Fibroblast of skin of abdomen (primary cell): ENCODE data around the gene EIF3A.

Experiments used
- DNase-seq: peaks from one replicate; pipeline ENCODE4 v3.0.0-alpha.2; 2013

The EIF3A gene

DNA sequence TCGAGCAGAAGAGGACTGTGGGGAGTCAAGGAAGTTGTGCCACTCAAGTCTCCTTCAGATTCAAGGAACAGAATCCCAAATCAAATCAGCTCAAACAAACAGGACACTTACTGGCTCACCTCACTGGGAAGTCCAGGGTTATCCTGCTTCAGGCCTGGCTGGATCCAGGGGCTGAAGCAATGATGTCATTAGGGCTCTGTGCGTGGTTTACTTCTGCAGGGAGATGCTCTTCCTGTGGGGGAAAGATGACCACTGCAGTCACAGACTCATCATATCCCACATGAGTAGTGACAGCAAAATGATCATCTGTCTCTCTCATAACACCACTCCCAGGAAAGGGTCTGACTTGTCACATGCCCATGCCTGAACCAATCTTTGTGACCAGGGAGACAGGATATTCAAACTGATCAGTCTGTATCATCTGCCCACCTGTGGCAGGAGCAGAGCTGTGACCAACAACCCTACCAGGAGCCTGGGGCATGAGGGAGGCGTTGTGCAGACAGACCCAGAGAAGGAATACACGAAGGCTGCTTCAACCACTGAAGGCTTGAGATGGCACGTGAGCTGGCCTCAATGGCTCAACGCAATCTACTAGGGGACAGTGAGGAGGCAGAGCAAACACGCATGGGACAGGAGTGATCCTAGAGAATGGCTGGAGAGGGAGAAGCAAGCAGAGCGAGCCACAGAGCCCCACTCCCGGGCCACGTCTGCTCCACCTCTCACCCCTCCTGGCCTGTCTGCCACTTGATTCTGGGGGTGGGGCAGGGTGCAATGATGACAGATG is 78.7 kb downstream of the EIF3A start:
- DNase-seq, result no peak

- DNase-seq, result no peak
Measured at GRCh38 chr10:118998183-118998582, 82.4 kb downstream of the EIF3A start.

DNA sequence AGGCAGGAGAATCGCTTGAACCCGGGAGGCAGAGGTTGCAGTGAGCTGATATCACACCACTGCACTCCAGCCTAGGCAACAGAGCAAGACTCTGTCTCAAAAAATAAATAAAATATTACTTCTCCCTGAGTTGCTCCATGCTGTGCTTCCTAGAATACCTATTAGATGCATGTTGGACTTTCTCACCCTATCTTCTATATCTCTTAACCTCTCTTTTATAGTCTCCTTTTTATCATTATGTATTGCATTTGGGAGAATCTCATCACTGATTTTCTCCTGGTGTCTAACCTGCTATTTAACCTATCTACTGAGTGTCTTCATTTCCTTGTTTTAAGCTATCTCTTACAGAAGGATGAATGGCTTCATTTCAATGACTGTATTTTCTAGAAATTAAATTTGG is 83.2 kb downstream of the EIF3A start:
- no peak for DNase-seq

- DNase-seq, result no peak
Measured at GRCh38 chr10:118995739-118996138, 84.9 kb downstream of the EIF3A start.

GRCh38 chr10:118994321-118994720 is 86.3 kb downstream of the EIF3A start:
- no peak for DNase-seq

- DNase-seq, result no peak
Measured at GRCh38 chr10:118993214-118993613, 87.4 kb downstream of the EIF3A start.

GRCh38 chr10:118992496-118992895 is 88.1 kb downstream of the EIF3A start:
- no peak for DNase-seq

GRCh38 chr10:118990326-118990725 is 90.3 kb downstream of the EIF3A start:
- DNase-seq, result no peak

DNA sequence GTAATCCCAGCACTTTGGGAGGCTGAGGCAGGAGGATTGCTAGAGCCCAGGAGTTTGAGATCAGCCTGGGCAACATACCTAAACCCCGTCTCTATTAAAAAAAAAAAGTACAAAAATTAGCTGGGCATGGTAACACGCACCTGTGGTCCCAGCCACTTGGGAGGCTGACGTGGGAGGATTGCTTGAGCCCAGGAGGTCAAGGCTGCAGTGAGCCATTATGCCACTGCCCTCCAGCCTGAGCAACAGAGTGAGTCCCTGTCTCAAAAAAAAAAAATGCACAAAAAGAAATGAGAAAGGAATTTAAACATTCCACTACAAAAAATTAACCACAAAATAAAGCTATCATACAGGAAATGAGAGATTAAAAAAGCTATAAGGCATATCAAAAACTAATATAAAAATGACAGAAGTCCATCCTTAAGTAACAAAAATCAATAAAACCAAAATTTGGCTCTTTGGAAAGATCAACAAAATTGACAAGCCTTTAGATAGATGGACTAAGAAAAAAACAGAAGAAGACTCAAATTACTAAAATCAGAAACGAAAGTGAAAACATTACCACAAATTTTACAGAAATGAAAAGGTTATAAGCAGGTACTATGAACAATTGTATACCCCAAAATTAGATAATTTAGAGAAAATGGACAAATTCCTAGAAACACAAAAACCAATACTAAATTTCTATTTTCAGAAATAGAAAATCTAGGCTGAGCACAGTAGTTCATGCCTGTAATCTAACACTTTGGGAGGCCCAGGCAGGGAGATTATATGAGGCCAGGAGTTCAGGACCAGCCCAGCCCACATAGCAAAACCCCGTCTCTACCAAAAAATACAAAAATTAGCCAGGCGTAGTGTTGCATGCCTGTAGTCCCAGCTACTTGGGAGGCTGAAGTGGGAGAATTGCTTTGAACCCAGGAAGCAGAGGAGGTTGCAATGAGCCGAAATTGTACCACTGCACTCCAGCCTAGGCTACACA is 93.5 kb downstream of the EIF3A start:
- DNase-seq, result no peak

- no peak for DNase-seq
Measured at GRCh38 chr10:118985576-118985975, 95.0 kb downstream of the EIF3A start.
